Measurements from ENCODE around the gene MMAB. TPM values are rescaled to one million over a fixed set of nuclear protein-coding genes. Genes with fewer than 3 reads are reported as not detected.

The MMAB gene
- polyA plus RNA-seq, 1 donor, result 24.7 TPM

- no peak for DNase-seq (ENCODE audit: low read depth)
Observed at GRCh38 chr12:109583733-109584132, 10.4 kb upstream of the MMAB start.

DNA sequence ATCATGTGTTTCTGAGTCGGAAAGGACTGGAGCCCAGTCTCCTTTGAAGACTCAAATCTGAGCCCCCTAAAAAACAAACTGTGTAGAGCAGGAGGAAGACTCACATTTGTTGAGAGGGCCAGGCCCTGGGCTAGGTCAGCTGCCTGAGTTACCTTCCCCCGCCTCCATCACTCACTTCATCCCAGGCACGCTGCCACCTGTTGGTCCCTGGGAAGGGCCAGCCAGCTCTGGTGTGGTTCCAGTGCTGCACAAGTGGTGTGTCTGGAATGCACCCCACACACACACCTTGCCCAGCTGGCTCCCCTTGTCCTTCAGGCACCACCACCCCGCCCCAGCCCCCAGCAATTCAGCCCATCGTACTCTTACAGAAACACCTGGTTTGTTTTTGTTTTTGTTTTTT is 9.3 kb upstream of the MMAB start:
- no peak for DNase-seq (ENCODE audit: low read depth)

GRCh38 chr12:109581856-109582255 is 8.6 kb upstream of the MMAB start:
- no peak for DNase-seq (ENCODE audit: low read depth)

GRCh38 chr12:109581334-109581691 is 8.0 kb upstream of the MMAB start:
- no peak for DNase-seq (ENCODE audit: low read depth)

DNA sequence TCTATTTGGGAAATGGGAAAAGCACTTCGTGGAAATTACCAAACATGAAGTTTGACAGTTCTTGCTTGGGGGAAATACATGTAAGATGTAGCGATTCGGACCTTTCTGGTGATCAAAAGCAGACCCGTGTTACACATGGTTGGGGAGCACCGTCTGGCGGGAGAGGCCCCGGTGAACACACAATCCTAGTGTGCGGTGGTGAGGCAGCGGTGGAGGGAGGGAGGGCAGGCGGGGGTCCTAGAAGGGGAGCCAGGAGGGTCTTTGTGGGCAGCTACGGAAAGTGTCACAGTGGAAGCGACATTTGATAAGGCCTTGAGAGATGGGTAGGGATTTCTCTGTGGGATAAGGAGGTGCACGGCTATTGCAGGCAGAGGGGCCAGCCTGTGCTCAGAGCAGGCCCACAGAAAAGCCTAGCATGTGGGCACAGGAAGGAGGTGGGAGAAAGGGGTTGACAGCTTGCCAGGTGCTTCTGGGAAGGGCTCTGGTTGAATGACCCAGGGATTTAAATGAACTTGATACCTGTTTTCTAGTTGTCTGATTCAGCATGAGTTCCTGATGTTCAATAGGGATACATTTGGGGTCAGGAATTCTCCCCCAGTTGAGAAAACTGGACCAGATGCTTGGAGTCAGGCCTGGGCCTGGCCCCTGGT is 7.5 kb upstream of the MMAB start:
- DNase-seq (ENCODE audit: low read depth), result no peak

DNA sequence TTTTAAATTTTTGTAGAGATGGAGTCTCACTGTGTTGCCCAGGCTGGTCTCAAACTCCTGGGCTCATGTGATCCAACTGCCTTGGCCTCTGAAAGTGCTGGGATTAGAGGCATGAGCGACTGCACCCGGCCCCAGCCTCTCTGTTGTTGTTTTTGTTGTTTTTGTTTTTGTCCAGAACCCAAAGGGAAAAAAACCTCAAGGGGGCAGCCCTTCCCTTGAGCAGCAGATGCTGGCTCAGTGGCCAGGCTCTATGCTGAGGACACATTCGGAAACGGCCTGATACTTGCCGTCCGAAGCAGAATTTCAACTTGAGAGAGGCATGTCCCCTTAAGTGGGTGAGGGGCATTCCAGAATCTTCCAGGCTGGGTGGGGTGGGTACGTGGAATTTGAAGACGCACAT is 7.0 kb upstream of the MMAB start:
- DNase-seq (ENCODE audit: low read depth), result no peak

- DNase-seq (ENCODE audit: low read depth), result no peak
Observed at GRCh38 chr12:109579639-109580038, 6.3 kb upstream of the MMAB start.

DNA sequence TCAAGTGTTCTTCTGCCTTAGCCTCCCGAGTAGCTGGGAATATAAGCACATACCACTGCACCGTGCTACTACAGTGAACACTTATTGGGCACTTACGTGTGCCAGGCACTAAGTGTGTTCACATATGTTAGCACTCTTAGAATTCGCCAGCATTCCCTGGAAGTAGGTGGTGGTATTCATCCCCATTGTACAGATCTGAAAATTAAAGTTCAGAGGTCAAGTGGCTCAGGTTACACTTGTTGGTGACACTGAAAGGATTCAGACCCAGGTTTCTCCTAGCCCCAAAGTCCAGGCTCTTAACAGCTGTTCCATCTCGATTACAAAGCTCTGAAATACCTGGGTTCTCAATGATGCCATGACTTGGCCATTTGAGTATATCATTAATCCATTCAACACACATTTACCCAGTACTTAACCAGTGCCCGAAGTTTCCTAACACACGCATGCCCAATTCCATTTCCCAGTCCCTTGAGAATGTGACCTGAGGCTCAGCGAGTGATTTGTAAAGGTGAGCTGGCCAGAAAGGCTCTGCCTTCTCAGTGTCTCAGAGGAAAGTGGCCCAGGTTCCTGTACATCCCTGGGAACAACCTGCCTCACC is 5.1 kb upstream of the MMAB start:
- no peak for DNase-seq (ENCODE audit: low read depth)

DNA sequence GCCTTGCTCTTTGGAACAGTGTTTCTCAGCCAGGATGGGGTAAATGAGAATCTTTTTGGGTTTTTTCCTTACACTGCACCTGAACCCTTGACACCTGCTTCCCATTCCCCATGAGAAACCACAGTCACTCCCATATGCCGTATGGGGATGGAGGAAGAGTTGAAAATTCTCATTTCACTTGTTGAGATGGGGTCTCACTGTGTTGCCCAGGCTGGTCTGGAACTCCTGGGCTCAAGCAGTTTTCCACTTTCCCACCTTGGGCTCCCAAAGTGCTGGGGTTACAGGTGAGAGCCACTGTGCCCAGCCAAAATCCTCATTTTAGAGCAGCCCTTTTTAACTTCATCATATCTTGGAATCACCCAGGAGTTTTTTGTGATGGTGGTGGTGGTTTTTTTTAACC is 4.0 kb upstream of the MMAB start:
- DNase-seq (ENCODE audit: low read depth), result no peak

GRCh38 chr12:109575683-109576082 is 2.4 kb upstream of the MMAB start:
- DNase-seq (ENCODE audit: low read depth), result no peak

DNA sequence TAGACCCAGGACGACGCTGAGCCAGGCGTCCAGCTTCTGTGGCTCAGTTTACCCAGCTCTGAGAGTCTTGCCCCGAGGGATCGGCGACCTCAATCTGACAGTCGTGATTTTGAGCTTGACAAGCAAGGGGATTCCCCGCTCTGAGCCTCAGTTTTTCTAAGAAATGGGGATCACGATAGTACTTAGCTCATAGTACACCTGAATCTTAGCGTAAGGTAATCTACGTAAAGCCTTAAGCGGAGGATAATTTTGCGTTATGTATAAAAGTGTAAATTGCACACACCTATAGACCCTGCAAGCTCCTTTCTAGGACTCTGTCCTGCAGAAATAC is 575 bp upstream of the MMAB start:
- no peak for DNase-seq (ENCODE audit: low read depth)

DNA sequence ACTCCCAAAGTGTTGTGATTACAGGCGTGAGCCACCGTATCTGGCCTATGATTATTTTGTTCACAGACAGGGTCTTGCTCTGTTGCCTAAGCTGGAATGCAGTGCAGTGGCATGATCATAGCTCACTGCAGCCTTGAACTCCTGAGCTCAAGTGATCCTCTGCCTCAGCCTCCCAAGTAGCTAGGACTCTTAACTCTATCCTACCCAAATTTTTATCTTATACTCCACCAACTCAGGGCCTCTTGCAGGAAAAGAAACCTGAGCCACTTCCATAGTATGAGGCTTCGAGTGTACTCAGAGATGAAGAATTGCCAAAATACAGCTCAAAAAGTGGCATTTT is 828 bp downstream of the MMAB start:
- DNase-seq (ENCODE audit: low read depth), result no peak

GRCh38 chr12:109571773-109572505 is 1.4 kb downstream of the MMAB start:
- DNase-seq (ENCODE audit: low read depth), result no peak

- no peak for DNase-seq (ENCODE audit: low read depth)
Observed at GRCh38 chr12:109568486-109568885, 4.8 kb downstream of the MMAB start.

DNA sequence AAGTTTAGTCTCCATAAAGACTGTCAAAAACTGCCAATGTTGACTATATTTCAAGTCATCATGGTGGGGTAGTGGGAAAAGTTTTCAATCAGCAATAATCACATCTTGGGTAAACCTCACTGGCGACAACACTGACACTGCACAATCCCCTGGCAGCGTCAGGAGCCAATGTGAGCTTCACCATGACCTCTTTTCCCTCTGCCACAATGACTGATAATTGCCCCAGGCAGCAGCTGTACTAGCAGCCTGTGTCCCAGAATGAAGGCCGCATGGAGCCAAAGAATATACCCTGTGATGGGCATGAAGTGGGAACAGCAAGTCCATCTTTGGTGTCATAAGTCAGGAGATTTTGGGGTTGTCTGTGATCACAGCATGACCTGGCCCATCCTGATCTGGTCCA is 5.3 kb downstream of the MMAB start:
- no peak for DNase-seq (ENCODE audit: low read depth)

GRCh38 chr12:109567296-109567695 is 6.0 kb downstream of the MMAB start:
- DNase-seq (ENCODE audit: low read depth), result no peak

- no peak for DNase-seq (ENCODE audit: low read depth)
Observed at GRCh38 chr12:109566424-109566823, 6.9 kb downstream of the MMAB start.

GRCh38 chr12:109563291-109564284 is 9.7 kb downstream of the MMAB start:
- no peak for DNase-seq (ENCODE audit: low read depth)

GRCh38 chr12:109562871-109563270 is 10.4 kb downstream of the MMAB start:
- DNase-seq (ENCODE audit: low read depth), result no peak

DNA sequence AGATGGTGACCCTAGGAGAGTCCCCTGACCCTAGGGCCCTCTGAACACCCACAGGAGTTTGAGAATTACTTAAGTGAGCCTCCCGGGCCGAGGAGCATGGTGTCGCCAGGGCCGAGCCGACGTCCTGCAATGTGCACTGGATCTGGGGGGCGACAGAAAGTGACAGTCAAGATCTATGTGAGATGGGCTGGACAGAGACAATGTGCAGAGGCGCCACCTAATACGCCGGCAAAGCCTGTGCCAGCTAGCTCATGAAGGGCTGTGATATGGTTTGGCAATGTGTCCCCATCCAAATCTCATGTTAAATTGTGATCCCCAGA is 11.6 kb downstream of the MMAB start:
- DNase-seq (ENCODE audit: low read depth), result no peak

- no peak for DNase-seq (ENCODE audit: low read depth)
Observed at GRCh38 chr12:109560867-109561710, 12.2 kb downstream of the MMAB start.

DNA sequence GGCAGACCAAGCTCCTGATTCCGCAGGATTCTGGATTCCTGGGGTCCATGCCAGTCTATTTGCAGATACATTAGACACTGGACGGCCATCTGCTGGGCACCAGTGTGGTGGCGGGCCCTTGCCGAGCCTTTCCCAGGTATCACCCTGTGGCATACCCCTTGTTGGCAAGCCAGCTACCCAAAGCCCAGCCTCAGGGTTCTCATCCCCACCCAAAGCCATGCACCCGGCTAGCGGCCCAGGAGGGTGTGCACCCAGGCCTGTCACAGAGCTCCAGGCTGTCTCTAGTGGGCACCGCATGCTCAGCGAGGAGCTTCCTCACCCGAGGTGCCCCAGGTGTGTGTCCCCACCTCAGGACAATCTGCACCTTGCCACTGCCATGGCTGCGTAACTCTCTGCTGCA is 13.7 kb downstream of the MMAB start:
- DNase-seq (ENCODE audit: low read depth), result no peak

Data from forelimb muscle (tissue), 1 donor.